ENCODE results near the gene BDP1.
A peak's percentile ranks its signal among the peaks of the same experiment; 100 is the strongest.
"Not testable (repeated sequence)": the region's sequence is repeated elsewhere in the genome, so short reads cannot be mapped to it uniquely, and the experiment has no call there.

Gene BDP1

DNA sequence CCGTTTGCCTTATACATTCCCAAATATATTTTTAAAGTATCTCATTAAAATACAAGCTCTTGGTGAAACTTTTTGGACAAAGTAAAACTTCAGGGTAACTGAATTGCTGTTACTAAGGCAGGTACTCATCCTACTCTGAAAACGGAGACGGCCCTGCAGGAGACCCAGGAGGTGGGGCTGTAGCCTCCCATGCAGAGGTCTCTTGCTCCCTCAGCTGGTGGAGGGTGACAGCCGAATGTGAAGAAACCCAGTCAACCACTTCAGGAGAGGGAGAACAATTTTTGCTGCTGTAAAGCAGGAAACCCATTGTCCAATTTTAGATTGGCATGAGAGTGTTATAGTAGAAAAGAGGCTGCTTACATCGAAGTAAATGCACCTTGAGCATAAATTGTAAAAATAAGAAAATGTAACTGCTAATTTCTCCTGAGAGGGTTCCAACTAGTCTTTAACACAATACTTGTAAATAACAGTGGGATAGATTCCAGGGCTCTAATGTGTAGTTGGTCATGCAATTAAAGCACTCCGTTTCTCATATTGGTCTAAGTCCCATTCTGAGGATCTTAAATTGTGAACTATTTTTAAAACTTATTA is 8.1 kb upstream of the BDP1 start:
- H3K9ac ChIP-seq (ENCODE audit: low read length); H3K36me3 ChIP-seq (replicated peaks; ENCODE audit: low read depth, low read length); H3K4me1 ChIP-seq (ENCODE audit: low read length); H3K27me3 ChIP-seq (ENCODE audit: low read depth, low read length); H4K20me1 ChIP-seq (ENCODE audit: insufficient read depth, low read length); H2AFZ ChIP-seq (ENCODE audit: low read depth, low read length); H3K9me3 ChIP-seq (ENCODE audit: insufficient read depth, low read length); H3K79me2 ChIP-seq (ENCODE audit: low read length); H3K27ac ChIP-seq (ENCODE audit: low read length); H3K4me2 ChIP-seq (ENCODE audit: low read length): not testable (repeated sequence)
- H3K4me3 ChIP-seq (ENCODE audit: low read length), result peak overlapping the region; percentile 70; the same call in 1 of the 2 replicates
- peak; percentile 32 for TF ChIP-seq CTCF (IDR thresholded peaks at IDR 0.05; ENCODE audit: low read depth, low read length)

DNA sequence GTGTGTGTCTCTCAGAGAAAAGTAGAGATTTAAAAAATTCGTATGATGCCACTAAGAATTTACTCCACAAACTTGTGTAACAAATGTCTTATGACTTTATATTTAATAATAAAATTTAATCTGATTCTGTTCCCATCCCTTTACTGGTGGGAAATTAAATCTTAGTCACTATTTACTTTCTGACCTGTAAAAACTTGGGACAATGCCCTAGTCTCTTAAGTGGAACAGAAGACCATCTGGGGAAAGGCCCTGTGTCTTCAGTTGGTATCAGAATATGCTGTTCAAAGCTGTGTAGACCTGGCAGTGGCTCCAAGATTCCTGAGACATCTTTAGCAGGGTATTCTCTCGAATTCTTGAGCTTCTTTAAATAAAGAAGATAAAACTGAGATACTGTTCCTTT is 2.6 kb upstream of the BDP1 start:
- Histone ChIP-seq H4K20me1 (ENCODE audit: insufficient read depth, low read length) (0 out of 2 replicates have a peak, but pooled peaks cover 7% of the 10 kb centered on the region), H3K9me3 (ENCODE audit: insufficient read depth, low read length) (no peaks in the 10 kb centered on the region), H3K9ac (ENCODE audit: low read length) (no peak overlapping the region), H3K79me2 (ENCODE audit: low read length) (peaks cover 24% of the 10 kb centered on the region), H3K27ac (ENCODE audit: low read length) (no peak overlapping the region), H3K36me3 (replicated peaks; ENCODE audit: low read depth, low read length) (no peaks in the 10 kb centered on the region), H3K27me3 (ENCODE audit: low read depth, low read length) (no peaks in the 10 kb centered on the region), H2AFZ (ENCODE audit: low read depth, low read length) (no peak overlapping the region), H3K4me2 (ENCODE audit: low read length) (no peak overlapping the region), H3K4me3 (ENCODE audit: low read length) (no peak overlapping the region), H3K4me1 (ENCODE audit: low read length) (peaks cover 5% of the 10 kb centered on the region)
- TF ChIP-seq CTCF (IDR thresholded peaks at IDR 0.05; ENCODE audit: low read depth, low read length) (no peak), EZH2phosphoT487 (IDR thresholded peaks at IDR 0.05; ENCODE audit: low read depth) (no peak)

DNA sequence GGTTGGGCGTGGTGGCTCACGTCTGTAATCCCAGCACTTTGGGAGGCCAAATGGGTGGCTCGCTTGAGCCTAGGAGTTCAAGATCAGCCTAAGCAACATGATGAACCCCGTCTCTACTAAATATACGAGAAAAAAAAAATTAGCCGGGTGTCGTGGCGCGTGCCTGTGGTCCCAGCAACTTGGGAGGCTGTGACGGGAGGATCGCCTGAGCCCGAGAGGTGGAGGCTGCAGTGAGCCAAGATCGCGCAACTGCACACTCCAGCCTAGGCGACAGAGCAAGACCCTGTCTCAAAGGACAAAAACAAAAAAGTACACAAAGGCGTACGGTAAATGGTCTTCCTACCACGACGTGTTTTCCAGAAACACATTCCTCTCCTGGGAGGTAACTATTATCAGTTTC is 538 bp upstream of the BDP1 start:
- Histone ChIP-seq H3K4me1 (ENCODE audit: low read length) (peaks cover 5% of the 10 kb centered on the region), H3K4me2 (ENCODE audit: low read length) (peak overlapping the region; percentile 67), H3K36me3 (replicated peaks; ENCODE audit: low read depth, low read length) (peaks cover 10% of the 10 kb centered on the region), H3K9ac (ENCODE audit: low read length) (peak overlapping the region; percentile 92; the same call in 1 of the 2 replicates), H3K4me3 (ENCODE audit: low read length) (peak overlapping the region; percentile 100), H3K27ac (ENCODE audit: low read length) (no peak overlapping the region), H3K27me3 (ENCODE audit: low read depth, low read length) (no peaks in the 10 kb centered on the region), H3K9me3 (ENCODE audit: insufficient read depth, low read length) (no peaks in the 10 kb centered on the region), H4K20me1 (ENCODE audit: insufficient read depth, low read length) (0 out of 2 replicates have a peak, but pooled peaks cover 7% of the 10 kb centered on the region), H3K79me2 (ENCODE audit: low read length) (peaks cover 34% of the 10 kb centered on the region), H2AFZ (ENCODE audit: low read depth, low read length) (peak overlapping the region; percentile 90)
- TF ChIP-seq EZH2phosphoT487 (IDR thresholded peaks at IDR 0.05; ENCODE audit: low read depth) (no peak), CTCF (IDR thresholded peaks at IDR 0.05; ENCODE audit: low read depth, low read length) (no peak)

DNA sequence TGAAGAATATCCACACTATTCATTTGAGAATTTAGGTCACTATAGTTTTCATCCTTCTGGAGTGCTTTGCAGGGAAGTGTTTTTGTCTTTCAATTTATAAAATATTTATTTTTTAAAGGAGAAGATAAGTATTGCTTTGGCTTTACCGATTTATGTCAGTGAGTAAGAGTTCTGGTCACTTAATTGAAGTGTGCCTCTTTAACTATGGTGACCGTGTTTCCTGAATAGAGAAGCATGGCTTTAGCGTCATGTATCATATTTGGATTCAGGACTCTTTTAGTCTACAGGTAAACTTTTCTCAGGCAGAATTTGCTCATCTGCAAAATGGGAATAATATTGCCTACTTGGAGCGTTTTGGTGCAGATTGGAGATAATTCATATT is 902 bp downstream of the BDP1 start:
- H3K4me1 ChIP-seq (ENCODE audit: low read length), result peaks cover 5% of the 10 kb centered on the region
- H3K27ac ChIP-seq (ENCODE audit: low read length), result peak overlapping the region; percentile 68; the same call in 1 of the 2 replicates
- no peaks in the 10 kb centered on the region for H3K9me3 ChIP-seq (ENCODE audit: insufficient read depth, low read length)
- peak overlapping the region; percentile 100 for H3K4me3 ChIP-seq (ENCODE audit: low read length)
- peak overlapping the region; percentile 92 for H3K9ac ChIP-seq (ENCODE audit: low read length)
- H3K36me3 ChIP-seq (replicated peaks; ENCODE audit: low read depth, low read length), result peaks cover 14% of the 10 kb centered on the region
- H2AFZ ChIP-seq (ENCODE audit: low read depth, low read length), result no peak overlapping the region
- H3K4me2 ChIP-seq (ENCODE audit: low read length), result peak overlapping the region; percentile 93
- 0 out of 2 replicates have a peak, but pooled peaks cover 7% of the 10 kb centered on the region for H4K20me1 ChIP-seq (ENCODE audit: insufficient read depth, low read length)
- no peaks in the 10 kb centered on the region for H3K27me3 ChIP-seq (ENCODE audit: low read depth, low read length)
- peaks cover 34% of the 10 kb centered on the region for H3K79me2 ChIP-seq (ENCODE audit: low read length)
- TF ChIP-seq CTCF (IDR thresholded peaks at IDR 0.05; ENCODE audit: low read depth, low read length) (no peak), EZH2phosphoT487 (IDR thresholded peaks at IDR 0.05; ENCODE audit: low read depth) (no peak)

Measured in OCI-LY3 (cell line).